Testis (tissue), 3 donors: ENCODE data around the gene CMYA5. TPM values are rescaled to one million over a fixed set of nuclear protein-coding genes. Genes with fewer than 3 reads are reported as not detected.

Experiments
- DNase-seq: peaks from one replicate; pipeline ENCODE4 v3.0.0-alpha.2; 2019
- H3K27ac ChIP-seq, 2 donors: fragments of 200-600 bp; sonication (generic); one replicate each; pipeline ENCODE4 v1.5.1; 2019
- H3K27me3 ChIP-seq: fragments of 200-600 bp; sonication (generic); one replicate; pipeline ENCODE4 v1.5.1; 2019
- H3K36me3 ChIP-seq: fragments of 200-600 bp; sonication (generic); one replicate; pipeline ENCODE4 v1.5.1; 2017; ENCODE audit warnings: low read depth; ENCODE audit errors: missing control alignments
- H3K4me1 ChIP-seq: fragments of 200-600 bp; sonication (generic); one replicate; pipeline ENCODE4 v1.5.1; 2019
- H3K4me3 ChIP-seq, 2 donors: fragments of 200-600 bp; sonication (generic); one replicate each; pipeline ENCODE4 v1.5.1; 2017 to 2019
- H3K9me3 ChIP-seq: fragments of 200-600 bp; sonication (generic); one replicate; pipeline ENCODE4 v1.5.1; 2017
- POLR2A ChIP-seq: fragments of 450-650 bp; IDR thresholded peaks from one replicate; pipeline ENCODE4 v1.6.1; 2017; ENCODE audit warnings: antibody characterized with exemption, mild to moderate bottlenecking, moderate library complexity
- WGBS, 2 donors: methylation state at CpG; one replicate each; pipeline ENCODE4 v1.1.5; 2018; 5-methylcytosine and 5-hydroxymethylcytosine counted together
- intact Hi-C: fragments of 100-400 bp; cut with DNase I; formaldehyde crosslinking; loops from one replicate; pipeline ENCODE4 v1.15.1; 2023; ENCODE audit warnings: low total_unique reads
- polyA plus RNA-seq: library from polyadenylated mRNA; stranded (reverse); fragments of 350-450 nt; fragmentation: Illumina TruSeq; extraction: RNeasy Lipid Tissue Mini Kit (QIAGEN cat#74804); gene quantifications from one replicate; pipeline ENCODE4 v1.2.3, GENCODE V29; 2014; ENCODE audit warnings: low read depth, low replicate concordance; ENCODE audit not compliant: insufficient read depth
- total RNA-seq, 2 donors: library from RNA; depleted of rRNA; stranded (reverse); fragments of >200 nt; gene quantifications; one replicate each; pipeline ENCODE4 v1.2.3, GENCODE V29; 2016
- TF ChIP-seq, protein P1 (sequence below), 3 experiments: fragments of 450-650 bp in 2 of 3; fragments of 200-600 bp in 1 of 3; sonication (generic) in 1 of 3; IDR thresholded peaks; one replicate each; pipeline ENCODE4 v1.5.1; 2016 to 2019; ENCODE audit warnings: antibody characterized with exemption in 3 of 3, mild to moderate bottlenecking in 2 of 3, moderate library complexity in 1 of 3

The CMYA5 gene
- total and polyA plus RNA-seq, 3 donors from 2014 or later, result 2.7 to 33.8 (median 27.3) TPM

DNA sequence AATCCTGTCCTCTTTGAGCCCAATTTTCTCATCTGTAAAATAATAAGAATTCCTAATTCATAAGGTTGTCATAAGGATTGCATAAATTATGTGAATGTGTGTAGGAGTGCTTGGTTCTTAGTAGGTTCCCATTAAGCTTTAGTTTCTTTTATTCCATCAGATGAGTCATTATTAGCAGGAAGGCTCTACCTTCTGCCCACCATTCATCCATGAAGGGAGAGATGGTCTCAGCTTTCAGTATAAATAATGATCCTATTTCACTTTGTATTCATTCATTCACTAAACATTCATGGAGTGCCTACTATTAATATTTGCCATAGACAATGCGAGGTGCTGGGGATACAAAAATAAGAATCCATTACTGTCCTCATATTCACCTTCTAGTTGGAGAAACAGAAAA, 3.0 kb downstream of the CMYA5 start:
- TF ChIP-seq POLR2A, result no peak
- TF ChIP-seq, protein P1, sequence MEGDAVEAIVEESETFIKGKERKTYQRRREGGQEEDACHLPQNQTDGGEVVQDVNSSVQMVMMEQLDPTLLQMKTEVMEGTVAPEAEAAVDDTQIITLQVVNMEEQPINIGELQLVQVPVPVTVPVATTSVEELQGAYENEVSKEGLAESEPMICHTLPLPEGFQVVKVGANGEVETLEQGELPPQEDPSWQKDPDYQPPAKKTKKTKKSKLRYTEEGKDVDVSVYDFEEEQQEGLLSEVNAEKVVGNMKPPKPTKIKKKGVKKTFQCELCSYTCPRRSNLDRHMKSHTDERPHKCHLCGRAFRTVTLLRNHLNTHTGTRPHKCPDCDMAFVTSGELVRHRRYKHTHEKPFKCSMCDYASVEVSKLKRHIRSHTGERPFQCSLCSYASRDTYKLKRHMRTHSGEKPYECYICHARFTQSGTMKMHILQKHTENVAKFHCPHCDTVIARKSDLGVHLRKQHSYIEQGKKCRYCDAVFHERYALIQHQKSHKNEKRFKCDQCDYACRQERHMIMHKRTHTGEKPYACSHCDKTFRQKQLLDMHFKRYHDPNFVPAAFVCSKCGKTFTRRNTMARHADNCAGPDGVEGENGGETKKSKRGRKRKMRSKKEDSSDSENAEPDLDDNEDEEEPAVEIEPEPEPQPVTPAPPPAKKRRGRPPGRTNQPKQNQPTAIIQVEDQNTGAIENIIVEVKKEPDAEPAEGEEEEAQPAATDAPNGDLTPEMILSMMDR (IDR thresholded peaks at IDR 0.05), result no peak
- Histone ChIP-seq H3K27ac (no peak overlapping the region), H3K4me3 (no peak overlapping the region), H3K36me3 (no peaks in the 10 kb centered on the region), H3K9me3 (no peaks in the 10 kb centered on the region), H3K27me3 (no peaks in the 10 kb centered on the region), H3K4me1 (peaks cover 15% of the 10 kb centered on the region)
- intact Hi-C loops, result no loop called here
- 91 to 94% methylated on average over 1 of the region's 1 CpG for WGBS, 2 donors
- DNase-seq, result no peak

GRCh38 chr5:79694183-79694582, 4.5 kb downstream of the CMYA5 start:
- H3K9me3 ChIP-seq, result no peaks in the 10 kb centered on the region
- no peak overlapping the region for H3K4me3 ChIP-seq
- no peaks in the 10 kb centered on the region for H3K27me3 ChIP-seq
- H3K4me1 ChIP-seq, result peaks cover 13% of the 10 kb centered on the region
- no peak for TF ChIP-seq POLR2A
- TF ChIP-seq, protein P1 (IDR thresholded peaks at IDR 0.05), result no peak
- no peak overlapping the region for H3K27ac ChIP-seq
- intact Hi-C loops, result no loop called here
- DNase-seq, result no peak
- H3K36me3 ChIP-seq, result no peaks in the 10 kb centered on the region
- 42 to 45% methylated on average over 1 of the region's 1 CpG for WGBS, 2 donors

DNA sequence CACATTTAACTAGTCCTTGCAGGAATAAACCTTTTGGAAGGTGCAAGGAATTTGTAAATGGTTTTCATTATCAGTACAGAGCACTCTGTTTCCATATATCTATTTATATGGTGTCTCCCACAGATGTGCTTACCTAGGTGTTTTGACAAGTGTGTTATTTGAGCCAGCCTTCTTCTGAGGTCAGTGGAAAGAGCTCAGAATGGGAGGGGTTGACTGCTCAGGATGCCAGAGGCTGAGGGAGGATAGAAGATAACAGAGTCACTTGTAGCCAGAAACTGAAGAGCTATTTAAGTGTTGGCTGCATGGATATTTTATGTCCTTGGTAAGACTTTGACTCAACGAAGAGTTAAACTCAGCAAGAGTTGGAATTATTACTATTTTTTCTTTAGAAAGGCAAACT, 5.0 kb downstream of the CMYA5 start:
- Histone ChIP-seq H3K4me3 (no peak overlapping the region), H3K36me3 (no peaks in the 10 kb centered on the region), H3K4me1 (peaks cover 10% of the 10 kb centered on the region), H3K9me3 (no peaks in the 10 kb centered on the region), H3K27me3 (no peaks in the 10 kb centered on the region), H3K27ac (no peak overlapping the region)
- peak; percentile 52 for DNase-seq
- 31 to 44% methylated on average over 1 of the region's 1 CpG for WGBS, 2 donors
- intact Hi-C loops, result no loop called here
- TF ChIP-seq, protein P1 (IDR thresholded peaks at IDR 0.05), result no peak
- TF ChIP-seq POLR2A, result no peak

GRCh38 chr5:79695526-79695925, 5.9 kb downstream of the CMYA5 start:
- H3K4me1 ChIP-seq, result peaks cover 10% of the 10 kb centered on the region
- TF ChIP-seq, protein P1 (IDR thresholded peaks at IDR 0.05), result no peak
- no peaks in the 10 kb centered on the region for H3K36me3 ChIP-seq
- WGBS, 2 donors, result 91 to 93% methylated on average over 1 of the region's 1 CpG
- H3K9me3 ChIP-seq, result no peaks in the 10 kb centered on the region
- no peaks in the 10 kb centered on the region for H3K27me3 ChIP-seq
- no peak for DNase-seq
- intact Hi-C loops, result no loop called here
- no peak overlapping the region for H3K27ac ChIP-seq
- no peak overlapping the region for H3K4me3 ChIP-seq
